Adrenal gland (tissue), 12 donors: ENCODE measurements around the gene BAZ1A. TPM values are rescaled to one million over a fixed set of nuclear protein-coding genes. Genes with fewer than 3 reads are reported as not detected.

ENCODE experiments used
- DNase-seq, 7 donors: peaks; one replicate each; pipeline ENCODE4 v3.0.0-alpha.2; 2019 to 2020
- H3K27ac ChIP-seq, 5 donors: fragments of 200-600 bp; sonication (generic) in 4 of 5; 1 replicate in 3 of 5; 2 replicates in 2 of 5; pipeline versions ENCODE4 v1.5.1 to v1.8.0; 2016 to 2020; ENCODE audit warnings: mild to moderate bottlenecking in 1 of 5
- H3K27me3 ChIP-seq: fragments of 200-600 bp; 2 replicates; pipeline ENCODE4 v1.8.0; 2021
- H3K36me3 ChIP-seq, 2 donors: fragments of 200-600 bp; replicated peaks in 1 of 2; 1 replicate in 1 of 2; 2 replicates in 1 of 2; pipeline versions ENCODE4 v1.5.1 to v1.8.0; 2018 to 2022
- H3K4me1 ChIP-seq, 2 donors: fragments of 200-600 bp; replicated peaks in 1 of 2; 1 replicate in 1 of 2; 2 replicates in 1 of 2; pipeline versions ENCODE4 v1.5.1 to v1.8.0; 2018 to 2021
- H3K4me3 ChIP-seq, 4 donors: fragments of 200-600 bp; sonication (generic) in 3 of 4; one replicate each; pipeline ENCODE4 v1.5.1; 2016 to 2018
- H3K9me3 ChIP-seq, 3 donors: fragments of 200-600 bp; sonication (generic) in 1 of 3; replicated peaks in 1 of 3; 1 replicate in 2 of 3; 2 replicates in 1 of 3; pipeline versions ENCODE4 v1.5.1 to v1.8.0; 2016 to 2021
- CTCF ChIP-seq, 6 experiments: fragments of 450-650 bp in 4 of 6; fragments of 200-600 bp in 2 of 6; sonication (generic) in 1 of 6; IDR thresholded peaks; 1 replicate in 5 of 6; 2 replicates in 1 of 6; pipeline versions ENCODE4 v1.5.1 to v1.8.0; 2016 to 2021; ENCODE audit warnings: antibody characterized with exemption in 6 of 6, mild to moderate bottlenecking in 2 of 6, moderate library complexity in 1 of 6
- POLR2A ChIP-seq, 2 donors: fragments of 450-650 bp; IDR thresholded peaks; one replicate each; pipeline ENCODE4 v1.6.1; 2017; ENCODE audit warnings: antibody characterized with exemption in 2 of 2, mild to moderate bottlenecking in 2 of 2, moderate library complexity in 1 of 2
- WGBS, 4 donors: extraction: QIAGEN DNeasy Blood & Tissue Kit in 2 of 4; methylation state at CpG; one replicate each; pipeline versions ENCODE4 v1.1.5 to v1.1.7; 2013 to 2017; 5-methylcytosine and 5-hydroxymethylcytosine counted together
- intact Hi-C, 2 donors: fragments of 100-400 bp; cut with DNase I; formaldehyde crosslinking; loops; one replicate each; pipeline versions ENCODE4 v1.14.1 to v1.15.0; 2022 to 2023
- polyA plus RNA-seq, 3 donors: library from polyadenylated mRNA; stranded (reverse); fragments of 200-250 nt in 2 of 3; fragments of 350-450 nt in 1 of 3; fragmentation: Illumina TruSeq in 1 of 3; extraction: RNeasy Lipid Tissue Mini Kit (QIAGEN cat#74804) in 1 of 3; gene quantifications; one replicate each; pipeline ENCODE4 v1.2.3, GENCODE V29; 2013 to 2014
- total RNA-seq, 9 donors: library from RNA; depleted of rRNA in 4 of 9; stranded (reverse); fragments of >200 nt in 4 of 9; fragments of 120-200 nt in 1 of 9; fragmentation: NEBNext Ultra II Directional in 1 of 9; extraction: Animal tissue kit (Norgen Biotek cat#: 25700) in 1 of 9; gene quantifications; one replicate each; pipeline versions ENCODE4 v1.1.0 to v1.2.4, GENCODE V29; 2013 to 2023
- donor health status: healthy with polysubstance abuse.
- donor health status: Bipolar disorder and iron deficiency.
- donor health status: DM: yes; HTN: yes; CAD: no.
- donor health status: DM: no; HTN: no; CAD: no.
- donor health status: DM: no; HTN: no; CAD: no.
- donor health status: DM: yes; HTN: yes; CAD: no.

Gene BAZ1A
- total and polyA plus RNA-seq, 12 donors = 8.5 to 33.0 (median 14.4) TPM

- intact Hi-C loops = no loop called here
- Histone ChIP-seq H3K36me3 (no peaks in the 10 kb centered on the region), H3K27ac (no peak overlapping the region), H3K9me3 (no peaks in the 10 kb centered on the region), H3K27me3 (no peaks in the 10 kb centered on the region), H3K4me3 (no peak overlapping the region), H3K4me1 (peaks cover 0 to 12% of the 10 kb centered on the region in 2 donors)
- 62 to 86% (median 80%) methylated on average over 3 of the region's 3 CpGs for WGBS, 4 donors
- no peak for DNase-seq
- TF ChIP-seq CTCF (IDR thresholded peaks at IDR 0.05) (no peak), POLR2A (IDR thresholded peaks at IDR 0.05) (no peak)
Measured at GRCh38 chr14:34837801-34838322, 37.3 kb downstream of the BAZ1A start.

GRCh38 chr14:34835312-34835711 lies 39.8 kb downstream of the BAZ1A start:
- H3K9me3 ChIP-seq = no peaks in the 10 kb centered on the region
- H3K4me3 ChIP-seq = no peak overlapping the region
- intact Hi-C loops = no loop called here
- no peaks in the 10 kb centered on the region for H3K4me1 ChIP-seq
- TF ChIP-seq POLR2A (IDR thresholded peaks at IDR 0.05) (no peak), CTCF (IDR thresholded peaks at IDR 0.05) (no peak)
- no peak for DNase-seq
- 92 to 97% (median 94%) methylated on average over 1 of the region's 1 CpG for WGBS, 4 donors
- H3K27ac ChIP-seq = no peak overlapping the region
- H3K27me3 ChIP-seq = no peaks in the 10 kb centered on the region
- H3K36me3 ChIP-seq = no peaks in the 10 kb centered on the region

GRCh38 chr14:34833549-34834523 lies 41.3 kb downstream of the BAZ1A start:
- 70 to 87% (median 85%) methylated on average over 2 of the region's 2 CpGs for WGBS, 4 donors
- intact Hi-C loops = no loop called here
- DNase-seq = no peak
- Histone ChIP-seq H3K4me1 (no peaks in the 10 kb centered on the region), H3K4me3 (no peak overlapping the region), H3K36me3 (no peaks in the 10 kb centered on the region), H3K27ac (no peak overlapping the region), H3K27me3 (no peaks in the 10 kb centered on the region), H3K9me3 (no peaks in the 10 kb centered on the region)
- no peak for TF ChIP-seq CTCF (IDR thresholded peaks at IDR 0.05)
- no peak for TF ChIP-seq POLR2A (IDR thresholded peaks at IDR 0.05)

GRCh38 chr14:34826661-34827060 lies 48.5 kb downstream of the BAZ1A start:
- Histone ChIP-seq H3K27me3 (no peaks in the 10 kb centered on the region), H3K27ac (no peak overlapping the region), H3K36me3 (no peaks in the 10 kb centered on the region), H3K4me3 (no peak overlapping the region), H3K4me1 (no peaks in the 10 kb centered on the region), H3K9me3 (no peaks in the 10 kb centered on the region)
- no peak for DNase-seq
- 81 to 87% (median 84%) methylated on average over 2 of the region's 2 CpGs for WGBS, 4 donors
- intact Hi-C loops = no loop called here
- TF ChIP-seq POLR2A (IDR thresholded peaks at IDR 0.05) = no peak
- no peak for TF ChIP-seq CTCF (IDR thresholded peaks at IDR 0.05)
